ENCODE measurements around the gene PAAF1.

PAAF1 gene

GRCh38 chr11:73944085-73944484 lies 67.3 kb downstream of the PAAF1 start:
- no peak overlapping the region for H3K4me3 ChIP-seq (ENCODE audit: low read length)
- no peak for TF ChIP-seq CTCF (conservative IDR thresholded peaks at IDR 0.05; ENCODE audit: low read length)
- DNase-seq (ENCODE audit: low read depth): no peak

DNA sequence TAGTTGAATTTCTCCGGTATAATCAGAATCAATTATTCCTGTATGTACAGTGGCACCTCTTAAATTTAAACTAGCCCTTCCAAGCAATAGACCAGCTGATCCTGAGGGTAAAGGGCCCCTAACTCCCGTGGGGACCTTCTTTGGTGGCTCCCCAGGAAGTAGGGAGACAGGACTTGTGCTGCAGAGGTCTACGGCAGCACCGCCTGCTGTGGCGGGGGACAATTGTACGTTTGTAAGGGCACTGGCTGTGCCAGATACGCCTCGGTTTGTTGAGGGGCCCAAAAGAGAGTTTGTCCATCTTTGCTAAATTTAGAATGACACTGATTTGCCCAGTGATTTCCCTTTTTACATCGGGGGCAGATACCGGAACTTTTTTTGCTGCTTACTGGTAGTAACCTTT lies 68.1 kb downstream of the PAAF1 start:
- DNase-seq (ENCODE audit: low read depth): no peak
- H3K4me3 ChIP-seq (ENCODE audit: low read length): no peak overlapping the region
- TF ChIP-seq CTCF (conservative IDR thresholded peaks at IDR 0.05; ENCODE audit: low read length): no peak

GRCh38 chr11:73945396-73945795 lies 68.6 kb downstream of the PAAF1 start:
- DNase-seq (ENCODE audit: low read depth): no peak
- H3K4me3 ChIP-seq (ENCODE audit: low read length): no peak overlapping the region
- no peak for TF ChIP-seq CTCF (conservative IDR thresholded peaks at IDR 0.05; ENCODE audit: low read length)

DNA sequence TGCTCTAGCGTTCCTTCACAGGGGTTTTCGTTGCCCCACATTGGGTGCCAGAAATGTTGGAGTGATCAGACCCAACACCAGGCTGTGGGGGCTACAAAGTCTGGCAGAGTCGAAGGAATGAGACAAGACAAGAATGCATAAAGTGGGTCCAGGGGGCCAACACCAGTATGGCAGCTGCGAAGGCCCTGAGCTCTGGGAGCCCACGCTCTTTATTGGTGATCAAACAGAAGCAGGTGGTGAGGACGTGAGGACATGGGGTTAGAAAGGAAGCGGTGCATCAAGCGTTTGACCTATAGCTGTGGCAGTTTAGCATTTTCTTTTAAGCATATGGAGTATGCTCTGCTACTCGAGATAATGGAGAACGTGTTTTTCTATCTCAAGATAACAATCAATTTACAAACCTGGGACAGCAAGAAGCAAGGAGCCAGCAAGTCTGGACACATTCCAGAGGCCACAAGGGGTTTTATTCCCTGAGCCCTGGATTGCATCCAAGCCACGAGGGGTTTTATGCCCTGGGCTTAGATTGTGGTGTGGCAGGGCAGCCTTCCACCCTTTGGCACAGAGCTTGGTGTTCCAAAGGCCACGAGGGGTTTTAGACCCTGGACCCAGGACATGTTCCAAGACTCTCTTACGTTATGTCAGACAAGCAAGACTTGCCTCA lies 70.1 kb downstream of the PAAF1 start:
- no peak overlapping the region for H3K4me3 ChIP-seq (ENCODE audit: low read length)
- no peak for TF ChIP-seq CTCF (conservative IDR thresholded peaks at IDR 0.05; ENCODE audit: low read length)
- no peak for DNase-seq (ENCODE audit: low read depth)

DNA sequence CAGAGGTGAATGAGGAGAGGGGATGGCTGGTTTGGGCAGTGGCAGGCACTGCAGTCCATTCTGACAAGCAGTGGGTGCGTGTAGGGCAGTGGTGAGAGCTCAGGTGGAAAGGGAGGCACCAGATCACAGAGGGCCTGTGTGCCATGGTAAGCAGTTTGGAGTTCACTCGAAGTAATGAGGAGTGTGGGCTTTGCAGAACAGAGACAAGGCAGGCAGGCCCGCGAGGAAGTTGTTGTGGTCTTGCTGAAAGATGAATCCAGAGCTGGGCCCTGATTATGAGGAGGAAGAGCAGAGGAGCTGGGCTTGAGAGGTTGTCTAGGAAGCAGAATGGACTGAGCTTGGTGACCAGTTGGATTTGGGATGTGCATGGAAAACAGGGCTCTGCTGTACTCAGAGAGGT lies 72.4 kb downstream of the PAAF1 start:
- DNase-seq (ENCODE audit: low read depth): no peak
- no peak overlapping the region for H3K4me3 ChIP-seq (ENCODE audit: low read length)
- no peak for TF ChIP-seq CTCF (conservative IDR thresholded peaks at IDR 0.05; ENCODE audit: low read length)

- no peak for TF ChIP-seq CTCF (conservative IDR thresholded peaks at IDR 0.05; ENCODE audit: low read length)
- no peak overlapping the region for H3K4me3 ChIP-seq (ENCODE audit: low read length)
- no peak for DNase-seq (ENCODE audit: low read depth)
These were observed 73.1 kb downstream of the PAAF1 start for GRCh38 chr11:73949912-73950311.

DNA sequence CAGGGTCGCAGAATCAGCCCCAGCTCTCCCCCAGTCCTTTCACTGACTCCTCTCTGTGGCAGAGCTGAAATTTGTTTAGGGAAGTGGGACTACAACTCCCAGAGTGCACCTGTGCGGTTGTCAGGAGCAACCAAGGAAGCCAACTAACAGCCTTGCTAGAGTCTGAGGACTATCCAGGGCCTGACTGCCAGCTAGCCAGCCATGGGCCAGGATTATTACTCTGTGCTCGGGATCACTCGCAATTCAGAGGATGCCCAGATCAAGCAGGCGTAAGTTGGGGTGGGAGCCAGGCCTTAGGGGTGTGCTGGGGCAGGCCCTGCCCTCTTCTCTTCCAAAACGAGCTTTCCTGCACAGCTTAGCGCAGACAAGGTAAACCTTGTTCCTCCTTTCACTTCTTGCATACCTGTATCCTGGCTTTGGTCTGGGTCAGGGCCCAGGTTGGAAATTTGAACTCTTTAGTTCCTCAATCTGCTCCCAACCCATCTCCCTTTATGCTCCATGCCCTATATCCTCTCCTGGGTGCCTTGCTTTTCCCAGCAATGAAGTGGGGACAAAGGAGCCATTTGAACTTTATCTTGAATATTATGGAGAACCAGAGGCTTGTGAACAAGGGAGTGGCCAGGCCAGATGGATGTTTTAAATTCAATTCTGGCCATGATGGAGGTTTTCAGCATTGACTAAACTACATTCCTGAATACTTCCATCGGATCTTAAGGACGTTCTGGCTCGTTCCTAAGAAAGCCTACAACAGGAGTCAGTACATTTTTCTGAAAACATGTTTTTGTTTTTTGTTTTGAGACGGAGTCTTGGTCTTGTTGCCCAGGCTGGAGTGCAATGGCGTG lies 74.3 kb downstream of the PAAF1 start, which contains the start of gene DNAJB13:
Gene DNAJB13 (plus strand): TSS at position 158 of the 842 bp plus-strand sequence. CDS start 44 bp downstream, at position 202.
- no peak for TF ChIP-seq CTCF (conservative IDR thresholded peaks at IDR 0.05; ENCODE audit: low read length)
- peak; percentile 25 for DNase-seq (ENCODE audit: low read depth)
- H3K4me3 ChIP-seq (ENCODE audit: low read length): no peak within 1 kb of the TSS

Measured in AG10803 (cell line).